ENCODE data around the gene TOMT. TPM values are rescaled to one million over a fixed set of nuclear protein-coding genes. Genes with fewer than 3 reads are reported as not detected.

The TOMT gene
- total and polyA plus RNA-seq, 2 of the 4 experiments (the other 2 are of a cell fraction), result not detected

GRCh38 chr11:72070491-72070890 is 35.2 kb upstream of the TOMT start:
- peak overlapping the region; percentile 79 for H4K91ac ChIP-seq (ENCODE audit: insufficient read depth, low read depth, low read length)
- peak overlapping the region; percentile 75 for H2BK120ac ChIP-seq (ENCODE audit: low read depth, low read length)
- peak overlapping the region; percentile 40 for H3K9ac ChIP-seq (ENCODE audit: low read depth, low read length)
- H3K27ac ChIP-seq (ENCODE audit: insufficient read depth, low read length), result peak overlapping the region; percentile 74
- WGBS, 2 experiments (ENCODE audit: extremely low coverage in 2 of 2, insufficient read length in 1 of 2), result no CpG with 5 or more reads among the region's 7 CpGs
- peak overlapping the region; percentile 77 for H2BK20ac ChIP-seq (ENCODE audit: low read depth, low read length)
- H4K5ac ChIP-seq (ENCODE audit: low read depth, low read length), result peak overlapping the region; percentile 34
- H3K4me2 ChIP-seq (ENCODE audit: low read depth, low read length), result peak overlapping the region; percentile 0; the same call in 1 of the 2 replicates
- peaks cover 24% of the 10 kb centered on the region for H3K9me1 ChIP-seq (ENCODE audit: insufficient read depth, low read length)
- TF ChIP-seq MAFK (IDR thresholded peaks at IDR 0.05; ENCODE audit: low read depth, low read length) (no peak), MXI1 (IDR thresholded peaks at IDR 0.05; ENCODE audit: borderline replicate concordance, low read depth, low read length) (no peak), BHLHE40 (IDR thresholded peaks at IDR 0.05; ENCODE audit: low read depth, low read length) (no peak), RCOR1 (IDR thresholded peaks at IDR 0.05; ENCODE audit: insufficient replicate concordance, low read length) (no peak), NFE2L2 (IDR thresholded peaks at IDR 0.05; ENCODE audit: low read depth, low read length) (no peak), FOS (IDR thresholded peaks at IDR 0.05; ENCODE audit: low read depth, low read length) (no peak), MAZ (IDR thresholded peaks at IDR 0.05; ENCODE audit: borderline replicate concordance, low read depth, low read length) (no peak), RFX5 (IDR thresholded peaks at IDR 0.05; ENCODE audit: low read depth, low read length) (no peak), CEBPB (IDR thresholded peaks at IDR 0.05; ENCODE audit: low read depth, low read length) (no peak)
- TF ChIP-seq, protein P1, sequence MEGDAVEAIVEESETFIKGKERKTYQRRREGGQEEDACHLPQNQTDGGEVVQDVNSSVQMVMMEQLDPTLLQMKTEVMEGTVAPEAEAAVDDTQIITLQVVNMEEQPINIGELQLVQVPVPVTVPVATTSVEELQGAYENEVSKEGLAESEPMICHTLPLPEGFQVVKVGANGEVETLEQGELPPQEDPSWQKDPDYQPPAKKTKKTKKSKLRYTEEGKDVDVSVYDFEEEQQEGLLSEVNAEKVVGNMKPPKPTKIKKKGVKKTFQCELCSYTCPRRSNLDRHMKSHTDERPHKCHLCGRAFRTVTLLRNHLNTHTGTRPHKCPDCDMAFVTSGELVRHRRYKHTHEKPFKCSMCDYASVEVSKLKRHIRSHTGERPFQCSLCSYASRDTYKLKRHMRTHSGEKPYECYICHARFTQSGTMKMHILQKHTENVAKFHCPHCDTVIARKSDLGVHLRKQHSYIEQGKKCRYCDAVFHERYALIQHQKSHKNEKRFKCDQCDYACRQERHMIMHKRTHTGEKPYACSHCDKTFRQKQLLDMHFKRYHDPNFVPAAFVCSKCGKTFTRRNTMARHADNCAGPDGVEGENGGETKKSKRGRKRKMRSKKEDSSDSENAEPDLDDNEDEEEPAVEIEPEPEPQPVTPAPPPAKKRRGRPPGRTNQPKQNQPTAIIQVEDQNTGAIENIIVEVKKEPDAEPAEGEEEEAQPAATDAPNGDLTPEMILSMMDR (conservative IDR thresholded peaks at IDR 0.05; ENCODE audit: low read depth, low read length), result no peak
- TF ChIP-seq, protein P2, sequence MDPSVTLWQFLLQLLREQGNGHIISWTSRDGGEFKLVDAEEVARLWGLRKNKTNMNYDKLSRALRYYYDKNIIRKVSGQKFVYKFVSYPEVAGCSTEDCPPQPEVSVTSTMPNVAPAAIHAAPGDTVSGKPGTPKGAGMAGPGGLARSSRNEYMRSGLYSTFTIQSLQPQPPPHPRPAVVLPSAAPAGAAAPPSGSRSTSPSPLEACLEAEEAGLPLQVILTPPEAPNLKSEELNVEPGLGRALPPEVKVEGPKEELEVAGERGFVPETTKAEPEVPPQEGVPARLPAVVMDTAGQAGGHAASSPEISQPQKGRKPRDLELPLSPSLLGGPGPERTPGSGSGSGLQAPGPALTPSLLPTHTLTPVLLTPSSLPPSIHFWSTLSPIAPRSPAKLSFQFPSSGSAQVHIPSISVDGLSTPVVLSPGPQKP (IDR thresholded peaks at IDR 0.05; ENCODE audit: borderline replicate concordance, low read depth, low read length), result no peak
- TF ChIP-seq, protein P3, sequence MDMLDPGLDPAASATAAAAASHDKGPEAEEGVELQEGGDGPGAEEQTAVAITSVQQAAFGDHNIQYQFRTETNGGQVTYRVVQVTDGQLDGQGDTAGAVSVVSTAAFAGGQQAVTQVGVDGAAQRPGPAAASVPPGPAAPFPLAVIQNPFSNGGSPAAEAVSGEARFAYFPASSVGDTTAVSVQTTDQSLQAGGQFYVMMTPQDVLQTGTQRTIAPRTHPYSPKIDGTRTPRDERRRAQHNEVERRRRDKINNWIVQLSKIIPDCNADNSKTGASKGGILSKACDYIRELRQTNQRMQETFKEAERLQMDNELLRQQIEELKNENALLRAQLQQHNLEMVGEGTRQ (IDR thresholded peaks at IDR 0.05; ENCODE audit: low read depth, low read length), result no peak
- no peak overlapping the region for H2AK9ac ChIP-seq (replicated peaks; ENCODE audit: low read depth, low read length, poor library complexity)
- peak overlapping the region; percentile 86 for H2BK5ac ChIP-seq (ENCODE audit: low read depth, low read length, poor library complexity, severe bottlenecking)
- dilution Hi-C loops (cut with HindIII; ENCODE audit: low sequenced_read_pairs, unreplicated experiment) (no loop called here), intact Hi-C loops (cut with micrococcal nuclease) (no loop called here), in situ Hi-C loops (cut with MboI; ENCODE audit: low sequenced_read_pairs) (no loop called here)
- POLR2A ChIA-PET (ENCODE audit: unreplicated experiment), result no interaction called here
- peak overlapping the region; percentile 85 for H3K4ac ChIP-seq (ENCODE audit: low read depth, low read length)
- H3K4me3 ChIP-seq (ENCODE audit: insufficient read depth, low read depth, low read length), result no peak overlapping the region
- no peak for DNase-seq
- no peak for ATAC-seq (ENCODE audit: low read depth)
- CTCF ChIA-PET, result no interaction called here
- no peaks in the 10 kb centered on the region for H3K9me3 ChIP-seq (ENCODE audit: control insufficient read depth, insufficient read depth, low read length)
- BruUV-seq (replicated peaks), result no TSS peak
- H3K14ac ChIP-seq (replicated peaks; ENCODE audit: low read depth, low read length), result peak overlapping the region; percentile 55
- peaks cover 40 to 72% of the 10 kb centered on the region in 2 experiments for H3K79me1 ChIP-seq (ENCODE audit: low read depth in 1 of 2, low read length in 2 of 2)
- H3K18ac ChIP-seq (ENCODE audit: low read depth, low read length), result peak overlapping the region; percentile 73; the same call in 1 of the 2 replicates
- H4K20me1 ChIP-seq (ENCODE audit: insufficient read depth, low read length), result peaks cover 7% of the 10 kb centered on the region; the same call in 1 of the 2 replicates
- peaks cover 32% of the 10 kb centered on the region for H3K4me1 ChIP-seq (ENCODE audit: control insufficient read depth, insufficient read depth, low read length)
- H3K23ac ChIP-seq (ENCODE audit: low read depth, low read length), result peak overlapping the region; percentile 4; the same call in 1 of the 2 replicates
- no peaks in the 10 kb centered on the region; the same call in 1 of the 2 replicates for H3K36me3 ChIP-seq (ENCODE audit: control insufficient read depth, insufficient read depth, low read length)
- peak overlapping the region; percentile 86; the same call in 2 of the 3 replicates for H2BK15ac ChIP-seq (ENCODE audit: low read depth, low read length)
- H2AK5ac ChIP-seq (ENCODE audit: low read depth, low read length), result peak overlapping the region; percentile 90
- no peak overlapping the region for H2AFZ ChIP-seq (replicated peaks; ENCODE audit: low read length, poor library complexity)
- peak overlapping the region; percentile 26 to 92 for H4K8ac ChIP-seq (ENCODE audit: low read depth in 2 of 2, low read length in 2 of 2)
- no peaks in the 10 kb centered on the region for H3K27me3 ChIP-seq (ENCODE audit: control insufficient read depth, insufficient read depth, low read length)
- H3K56ac ChIP-seq (ENCODE audit: extremely low read depth, insufficient read depth, low read length), result peak overlapping the region; percentile 67

Measured in IMR-90 (cell line).